IgD-negative memory B cell (primary cell): ENCODE data around the gene CTNNA3. TPM values are rescaled to one million over a fixed set of nuclear protein-coding genes. Genes with fewer than 3 reads are reported as not detected.

Source experiments
- H3K27ac Mint-ChIP-seq, 3 donors: one replicate each; pipeline ENCODE4 v1.8.0; 2020 to 2022; ENCODE audit warnings: mild to moderate bottlenecking in 3 of 3, mixed read lengths in 3 of 3, moderate library complexity in 1 of 3
- H3K27me3 Mint-ChIP-seq: one replicate; pipeline ENCODE4 v1.8.0; 2021; ENCODE audit warnings: mixed read lengths
- H3K36me3 Mint-ChIP-seq: one replicate; pipeline ENCODE4 v1.8.0; 2020; ENCODE audit warnings: mild to moderate bottlenecking, mixed read lengths
- H3K4me1 Mint-ChIP-seq, 3 donors: one replicate each; pipeline ENCODE4 v1.8.0; 2020 to 2022; ENCODE audit warnings: mixed read lengths in 3 of 3, mild to moderate bottlenecking in 1 of 3
- H3K4me3 Mint-ChIP-seq, 4 donors: one replicate each; pipeline ENCODE4 v1.8.0; 2020 to 2022; ENCODE audit warnings: mild to moderate bottlenecking in 4 of 4, mixed read lengths in 4 of 4, moderate library complexity in 3 of 4
- H3K9me3 Mint-ChIP-seq, 3 donors: one replicate each; pipeline ENCODE4 v1.8.0; 2020 to 2021; ENCODE audit warnings: mixed read lengths in 3 of 3, mild to moderate bottlenecking in 1 of 3
- polyA plus RNA-seq: library from polyadenylated mRNA; unstranded; fragments of 300-500 nt; fragmentation: Illumina TruSeq; gene quantifications from one replicate; pipeline ENCODE4 v1.2.3, GENCODE V29; 2021

The CTNNA3 gene
- polyA plus RNA-seq, 1 donor from 2014 or later: 1.0 TPM

DNA sequence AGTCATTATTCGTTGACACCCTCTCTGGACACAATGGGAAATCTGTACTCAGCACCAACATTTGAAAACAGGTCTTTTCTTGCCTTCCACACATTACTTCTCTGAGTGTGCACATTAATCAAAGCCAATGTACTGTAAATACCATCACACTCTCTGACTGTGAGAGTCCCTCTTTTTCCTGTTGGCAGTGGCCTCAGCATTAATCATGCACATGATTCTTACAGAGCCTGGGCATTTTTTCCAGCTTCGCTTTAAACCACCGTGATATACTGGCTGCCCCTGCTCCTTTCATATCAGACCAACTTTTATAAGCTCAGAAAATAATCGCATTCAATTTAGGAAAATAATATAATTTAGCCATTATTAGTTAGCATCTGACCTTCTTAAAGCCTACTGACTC lies 1689.6 kb downstream of the CTNNA3 start:
- Mint-ChIP-seq H3K9me3 (peaks cover 0 to 4% (median 0%) of the 10 kb centered on the region in 3 donors), H3K27me3 (no peaks in the 10 kb centered on the region), H3K27ac (no peak overlapping the region), H3K4me3 (no peak overlapping the region), H3K4me1 (no peaks in the 10 kb centered on the region), H3K36me3 (no peaks in the 10 kb centered on the region)

DNA sequence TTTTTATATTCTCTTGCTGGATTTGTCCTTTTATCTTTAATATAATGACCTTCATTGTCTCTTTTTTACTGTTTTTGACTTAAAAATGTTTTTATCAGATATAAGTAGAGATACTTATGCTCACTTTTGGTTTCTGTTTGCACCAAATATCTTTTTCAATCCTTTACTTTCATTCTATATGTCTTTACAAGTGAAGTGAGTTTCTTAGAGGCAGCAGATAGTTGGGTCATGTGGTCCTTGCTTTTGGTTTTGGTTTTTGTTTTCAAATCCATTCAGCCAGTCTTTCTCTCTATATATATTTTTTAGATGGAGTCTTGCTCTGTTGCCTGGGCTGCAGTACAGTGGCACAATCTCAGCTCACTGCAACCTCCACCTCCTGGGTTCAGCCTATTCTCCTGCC lies 1702.5 kb downstream of the CTNNA3 start:
- Mint-ChIP-seq H3K4me1 (no peaks in the 10 kb centered on the region), H3K27me3 (no peaks in the 10 kb centered on the region), H3K27ac (no peak overlapping the region), H3K4me3 (no peak overlapping the region), H3K36me3 (no peaks in the 10 kb centered on the region), H3K9me3 (peaks cover 6 to 26% (median 9%) of the 10 kb centered on the region in 3 donors)

DNA sequence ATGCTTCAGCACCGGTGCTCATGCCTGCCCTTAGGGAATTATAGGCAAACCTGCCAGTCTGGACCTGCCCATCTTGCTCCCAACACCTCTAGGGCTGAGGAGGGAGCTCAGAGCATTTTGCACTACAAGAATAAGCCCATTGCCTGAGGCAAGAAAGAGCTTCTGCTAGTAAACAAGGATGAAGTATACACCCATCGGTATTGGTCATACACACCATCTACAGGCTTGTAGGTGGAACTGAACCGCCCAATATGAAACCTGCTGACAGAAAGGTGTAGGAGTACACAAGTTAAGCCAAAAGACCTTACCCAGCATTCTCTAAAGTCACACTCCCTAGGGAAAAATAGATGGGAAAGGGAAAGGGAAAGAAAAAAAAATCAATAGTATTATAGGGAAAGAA lies 1727.1 kb downstream of the CTNNA3 start:
- Mint-ChIP-seq H3K27me3 (no peaks in the 10 kb centered on the region), H3K27ac (no peak overlapping the region), H3K4me1 (no peaks in the 10 kb centered on the region), H3K4me3 (no peak overlapping the region), H3K9me3 (peaks cover 0 to 6% (median 4%) of the 10 kb centered on the region in 3 donors), H3K36me3 (no peaks in the 10 kb centered on the region)

DNA sequence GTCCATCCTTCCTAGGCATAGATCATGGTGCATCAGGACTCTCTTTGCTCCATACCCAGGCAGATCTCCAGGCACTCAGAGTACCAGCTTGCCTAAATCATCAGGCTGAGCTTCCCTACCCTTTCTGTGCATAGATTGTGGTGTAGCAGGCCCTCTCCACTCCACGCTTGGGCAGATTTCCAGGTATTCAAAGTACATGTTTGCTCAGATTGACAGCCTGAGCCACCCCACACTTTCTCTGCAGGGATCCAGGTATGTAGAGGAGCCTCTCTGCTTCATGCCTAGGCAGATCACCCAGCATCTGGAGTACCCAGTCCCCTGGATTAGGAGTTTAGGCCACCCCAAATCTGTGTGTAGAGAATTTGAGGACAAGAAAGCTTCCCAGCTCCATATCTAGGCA lies 1727.6 kb downstream of the CTNNA3 start:
- no peak overlapping the region for H3K4me3 Mint-ChIP-seq

DNA sequence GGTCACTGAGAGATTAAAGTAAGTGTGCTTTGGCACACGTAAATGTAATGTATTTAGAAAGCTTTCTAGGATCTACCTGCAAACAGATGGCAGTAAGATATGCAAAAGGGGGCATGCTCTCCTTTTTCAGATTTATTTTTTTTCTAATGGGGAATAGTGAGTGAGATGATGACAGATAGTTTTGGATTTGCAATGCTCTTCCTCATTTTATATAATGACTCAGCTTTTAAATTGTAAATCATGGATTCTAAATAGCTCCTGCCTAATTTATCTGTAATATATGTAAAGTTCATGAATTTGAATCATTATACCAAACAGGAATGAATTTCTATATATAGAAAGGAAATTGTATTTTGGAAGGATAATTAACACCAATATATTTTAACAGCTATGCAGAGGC lies 1731.8 kb downstream of the CTNNA3 start:
- H3K9me3 Mint-ChIP-seq: peaks cover 0 to 3% (median 2%) of the 10 kb centered on the region in 3 donors
- H3K4me3 Mint-ChIP-seq: no peak overlapping the region
- H3K27me3 Mint-ChIP-seq: no peaks in the 10 kb centered on the region
- no peaks in the 10 kb centered on the region for H3K36me3 Mint-ChIP-seq
- no peaks in the 10 kb centered on the region for H3K4me1 Mint-ChIP-seq
- no peak overlapping the region for H3K27ac Mint-ChIP-seq

More for the DNA sequence above, 1727.6 kb downstream of the CTNNA3 start:
- no peak overlapping the region for H3K27ac Mint-ChIP-seq
- H3K27me3 Mint-ChIP-seq: no peaks in the 10 kb centered on the region
- H3K9me3 Mint-ChIP-seq: peaks cover 0 to 5% (median 3%) of the 10 kb centered on the region in 3 donors
- no peaks in the 10 kb centered on the region for H3K4me1 Mint-ChIP-seq
- H3K36me3 Mint-ChIP-seq: no peaks in the 10 kb centered on the region

DNA sequence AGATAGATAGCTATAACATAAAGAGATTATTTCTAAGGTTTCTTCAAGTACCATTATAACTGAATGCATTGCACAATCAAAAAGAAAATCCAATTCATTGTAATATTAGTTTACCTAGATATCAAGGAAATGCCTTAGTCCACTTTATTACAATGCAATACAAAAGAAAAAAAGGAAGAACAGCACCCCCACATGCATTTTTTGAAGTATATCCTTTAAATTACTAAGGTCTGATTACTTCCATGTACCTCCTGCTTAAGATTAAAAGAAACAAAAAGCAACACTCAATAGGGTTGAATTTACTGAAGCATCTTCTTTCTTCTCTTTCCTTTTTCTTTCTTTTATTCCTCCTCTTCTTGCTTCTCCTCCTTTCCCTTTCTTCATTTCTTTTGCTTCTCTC lies 1743.9 kb downstream of the CTNNA3 start:
- Mint-ChIP-seq H3K9me3 (peaks cover 0 to 7% (median 3%) of the 10 kb centered on the region in 3 donors), H3K27me3 (no peaks in the 10 kb centered on the region), H3K36me3 (no peaks in the 10 kb centered on the region), H3K4me1 (no peaks in the 10 kb centered on the region), H3K4me3 (no peak overlapping the region), H3K27ac (no peak overlapping the region)

DNA sequence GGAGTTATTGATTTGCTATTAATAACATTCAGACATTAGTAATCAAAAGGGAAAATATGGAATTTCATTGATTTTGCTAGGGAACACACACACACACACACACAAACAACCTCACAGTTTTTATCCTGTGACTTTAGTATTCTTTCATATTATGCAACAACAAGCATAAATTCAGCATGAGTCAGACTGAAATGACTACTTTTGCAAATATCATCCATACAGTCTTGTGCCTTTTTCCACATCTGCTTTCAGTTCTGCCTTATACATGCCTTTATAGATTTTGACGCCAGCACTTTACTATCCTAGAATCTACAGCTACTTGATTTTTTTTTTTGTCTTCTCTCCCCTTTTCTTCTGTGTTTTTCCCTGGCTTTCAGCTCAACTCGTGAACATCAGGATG lies 1745.9 kb downstream of the CTNNA3 start:
- H3K4me3 Mint-ChIP-seq: no peak overlapping the region
- no peaks in the 10 kb centered on the region for H3K36me3 Mint-ChIP-seq
- no peak overlapping the region for H3K27ac Mint-ChIP-seq
- no peaks in the 10 kb centered on the region for H3K27me3 Mint-ChIP-seq
- H3K9me3 Mint-ChIP-seq: peaks cover 0 to 9% (median 3%) of the 10 kb centered on the region in 3 donors
- H3K4me1 Mint-ChIP-seq: no peaks in the 10 kb centered on the region

DNA sequence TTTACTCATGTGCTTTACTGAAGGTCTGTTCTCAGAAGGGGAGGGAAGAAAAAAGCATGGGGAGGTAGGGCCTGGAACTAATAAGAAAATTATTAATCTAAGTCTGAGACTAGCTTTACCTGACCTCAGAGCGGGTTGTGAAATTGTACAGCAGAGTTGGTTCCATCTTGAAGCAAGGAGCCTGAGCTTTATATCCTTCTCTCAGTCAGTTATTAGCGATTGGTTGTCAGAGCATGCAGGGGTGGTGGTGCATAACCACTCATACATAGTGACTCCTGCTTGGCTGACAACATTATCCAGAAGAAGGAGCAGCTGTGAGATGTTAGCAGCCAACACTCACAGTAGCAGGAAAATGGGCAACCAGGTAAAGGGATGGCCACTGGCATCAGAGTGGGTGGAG lies 1746.5 kb downstream of the CTNNA3 start:
- Mint-ChIP-seq H3K27me3 (no peaks in the 10 kb centered on the region), H3K27ac (no peak overlapping the region), H3K4me3 (no peak overlapping the region), H3K9me3 (peaks cover 0 to 7% (median 3%) of the 10 kb centered on the region in 3 donors), H3K36me3 (no peaks in the 10 kb centered on the region), H3K4me1 (no peaks in the 10 kb centered on the region)

DNA sequence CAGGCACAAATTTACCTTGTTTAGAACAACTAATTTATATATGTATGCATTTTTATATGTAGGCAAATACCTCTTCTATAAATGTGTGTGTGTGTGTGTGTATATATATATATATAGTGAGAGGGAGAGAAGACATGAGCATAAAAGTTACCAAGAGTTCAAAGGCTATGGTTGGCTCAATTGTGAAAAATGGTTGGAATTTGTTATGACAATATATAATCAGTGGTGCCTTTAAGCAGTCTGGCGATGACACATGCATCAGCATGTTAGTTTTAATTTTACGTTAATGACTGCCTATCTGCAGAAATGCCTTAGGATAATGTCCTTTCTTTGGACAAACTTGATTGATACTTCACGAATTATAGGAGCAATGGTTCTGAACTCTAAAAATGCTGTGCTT lies 1750.9 kb downstream of the CTNNA3 start:
- H3K4me3 Mint-ChIP-seq: no peak overlapping the region
- no peaks in the 10 kb centered on the region for H3K4me1 Mint-ChIP-seq
- H3K27me3 Mint-ChIP-seq: no peaks in the 10 kb centered on the region
- H3K27ac Mint-ChIP-seq: no peak overlapping the region
- H3K9me3 Mint-ChIP-seq: peaks cover 0 to 11% (median 1%) of the 10 kb centered on the region in 3 donors
- no peaks in the 10 kb centered on the region for H3K36me3 Mint-ChIP-seq

DNA sequence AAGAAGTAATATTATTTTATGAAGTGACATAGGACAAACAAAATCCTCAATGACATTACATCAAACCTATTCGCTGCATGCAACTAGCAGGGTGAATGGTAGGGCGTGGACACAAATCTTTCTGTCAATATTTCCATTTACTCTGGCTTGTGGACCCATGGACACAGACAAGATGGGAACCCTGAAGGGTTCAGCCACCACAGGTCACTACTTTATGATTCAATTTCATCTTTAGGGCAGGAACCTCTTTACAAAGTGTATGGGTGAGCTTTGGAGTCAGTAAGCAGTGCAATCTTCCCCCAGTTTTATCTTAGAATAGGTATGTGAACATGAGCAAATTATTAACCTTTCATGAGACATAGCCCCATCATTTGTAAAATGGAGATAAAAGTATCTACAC lies 1752.5 kb downstream of the CTNNA3 start:
- Mint-ChIP-seq H3K9me3 (peaks cover 0 to 11% (median 1%) of the 10 kb centered on the region in 3 donors), H3K27me3 (no peaks in the 10 kb centered on the region), H3K36me3 (no peaks in the 10 kb centered on the region), H3K4me3 (no peak overlapping the region), H3K27ac (no peak overlapping the region), H3K4me1 (no peaks in the 10 kb centered on the region)

DNA sequence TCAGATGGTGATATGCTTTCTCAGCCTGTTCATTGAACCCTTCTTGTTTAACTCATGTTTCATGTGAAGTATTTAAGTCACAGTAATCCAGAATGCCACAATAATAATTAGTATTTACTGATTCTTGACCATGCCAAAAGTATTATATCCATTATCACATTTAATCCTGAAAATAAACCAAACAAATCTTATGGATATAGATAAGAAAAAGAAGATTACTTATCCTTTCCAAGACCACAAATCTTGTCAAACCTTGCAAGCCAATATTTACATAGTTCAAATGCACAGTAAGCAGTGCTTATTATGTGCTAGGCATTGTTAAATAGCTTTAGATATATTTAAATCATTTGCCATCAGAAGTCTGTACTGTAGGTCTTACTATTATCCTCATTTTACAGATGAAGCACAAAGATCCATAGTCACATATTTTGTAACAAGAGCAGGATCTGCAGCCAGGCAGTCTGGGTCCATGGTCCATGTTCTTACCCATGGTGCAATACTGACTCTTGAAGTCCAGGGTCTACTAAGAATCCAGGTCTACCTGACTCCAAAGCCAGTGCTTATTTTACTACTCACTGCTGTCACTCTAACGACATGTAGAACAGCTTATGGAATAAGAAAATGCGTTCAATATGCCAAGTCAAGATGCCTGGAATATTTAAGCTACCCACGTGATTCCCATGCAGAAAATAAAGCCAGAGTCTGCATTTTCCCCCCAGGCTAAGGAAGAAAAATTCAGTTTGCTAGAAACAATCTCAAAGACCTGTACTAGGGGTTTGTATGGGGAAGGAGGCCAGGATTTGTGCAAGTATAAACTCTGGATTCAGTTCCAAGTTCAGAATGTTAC lies 1755.0 kb downstream of the CTNNA3 start:
- Mint-ChIP-seq H3K4me3 (no peak overlapping the region), H3K27me3 (no peaks in the 10 kb centered on the region), H3K36me3 (no peaks in the 10 kb centered on the region), H3K4me1 (no peaks in the 10 kb centered on the region), H3K27ac (no peak overlapping the region), H3K9me3 (peaks cover 0 to 9% (median 1%) of the 10 kb centered on the region in 3 donors)

DNA sequence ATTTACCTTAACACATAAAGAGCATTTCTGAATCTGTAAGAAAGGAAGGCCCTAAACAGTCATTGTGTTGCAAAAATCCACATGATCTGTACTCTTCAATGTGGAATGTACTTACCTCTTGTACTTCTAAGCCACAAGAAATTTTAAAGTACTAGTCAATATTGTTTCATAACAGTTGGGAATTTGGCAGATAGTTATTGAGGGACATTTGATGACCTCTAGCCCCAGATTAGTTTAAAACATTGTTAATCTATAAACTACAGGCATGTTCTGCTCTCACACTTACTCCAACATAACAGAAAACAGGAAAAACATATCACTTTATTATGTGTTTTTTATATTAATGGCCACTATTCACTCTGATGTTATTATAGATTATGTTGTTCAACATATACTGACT lies 1755.9 kb downstream of the CTNNA3 start:
- H3K27me3 Mint-ChIP-seq: no peaks in the 10 kb centered on the region
- no peak overlapping the region for H3K4me3 Mint-ChIP-seq
- no peak overlapping the region for H3K27ac Mint-ChIP-seq
- H3K36me3 Mint-ChIP-seq: no peaks in the 10 kb centered on the region
- peaks cover 0 to 9% (median 1%) of the 10 kb centered on the region in 3 donors for H3K9me3 Mint-ChIP-seq
- H3K4me1 Mint-ChIP-seq: no peaks in the 10 kb centered on the region

DNA sequence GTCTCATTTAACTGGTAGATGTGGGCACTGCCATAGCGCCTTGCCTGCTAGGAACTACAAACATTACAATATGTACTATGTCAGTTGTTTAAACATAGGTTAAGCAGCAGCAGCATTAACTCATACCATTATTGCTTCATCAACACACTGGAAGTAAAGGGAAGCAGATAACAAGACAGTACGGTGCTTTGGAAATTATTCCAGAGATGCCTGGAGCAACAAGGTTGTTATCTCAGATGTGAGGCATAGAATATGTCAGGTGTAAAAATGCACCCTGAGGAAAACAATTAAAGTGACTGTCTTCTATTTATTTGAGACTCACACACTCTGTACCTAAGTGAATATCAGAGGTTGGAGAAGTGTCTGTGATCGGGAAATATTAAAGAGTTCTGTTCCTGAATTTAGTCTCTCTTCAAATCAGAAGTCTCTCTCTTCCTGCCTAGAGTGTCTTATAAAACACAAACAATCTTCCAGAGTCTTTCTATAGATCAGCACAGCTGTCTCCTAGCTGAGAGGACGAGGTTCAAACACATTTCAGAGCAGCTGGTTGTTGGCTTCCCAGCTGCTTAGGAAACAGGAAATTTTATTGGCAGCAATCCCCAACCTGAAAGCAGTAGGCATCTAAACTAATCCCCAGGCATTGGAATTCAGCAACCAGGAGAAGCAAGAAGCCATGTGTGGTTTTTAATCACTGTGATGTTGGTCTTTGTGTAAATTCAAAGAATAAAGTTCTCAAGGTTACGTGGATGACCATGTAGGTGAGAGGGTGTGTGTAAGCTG lies 1764.5 kb downstream of the CTNNA3 start:
- Mint-ChIP-seq H3K36me3 (no peaks in the 10 kb centered on the region), H3K9me3 (peaks cover 0 to 4% (median 2%) of the 10 kb centered on the region in 3 donors), H3K27ac (no peak overlapping the region), H3K4me3 (no peak overlapping the region), H3K4me1 (no peaks in the 10 kb centered on the region), H3K27me3 (no peaks in the 10 kb centered on the region)

DNA sequence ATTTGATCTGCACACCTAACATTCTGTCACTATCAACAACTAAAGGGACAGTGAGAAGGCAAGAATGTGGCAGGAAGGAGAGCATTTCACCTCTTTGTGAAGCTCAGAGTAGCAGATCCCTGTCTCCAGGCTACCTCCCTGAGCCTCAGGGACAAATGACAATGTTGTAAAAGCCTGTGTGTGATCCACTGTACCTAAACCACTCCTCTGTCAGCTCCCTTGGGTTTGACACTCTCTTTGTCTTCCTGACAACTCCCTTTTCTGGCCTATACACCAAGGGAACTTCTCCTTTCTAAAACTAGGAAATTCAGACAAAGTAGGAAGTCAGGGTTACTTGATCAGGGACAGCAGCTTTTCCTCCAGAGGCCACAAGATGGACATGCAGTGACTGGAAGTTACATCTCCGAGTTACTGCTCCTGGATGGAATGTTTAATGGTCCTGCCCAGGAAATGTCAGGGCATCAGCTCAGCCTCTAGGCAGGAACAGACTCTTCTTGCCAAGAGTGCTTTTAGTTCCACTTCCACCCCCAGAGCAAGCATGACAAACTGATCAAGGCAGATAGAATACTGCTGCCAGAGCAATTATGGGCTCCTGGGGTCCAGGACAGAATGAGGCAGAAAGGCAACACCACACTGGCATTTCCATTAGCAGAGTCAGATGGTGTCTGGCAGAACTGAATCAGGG lies 1784.7 kb downstream of the CTNNA3 start:
- no peak overlapping the region for H3K4me3 Mint-ChIP-seq
- H3K27me3 Mint-ChIP-seq: no peaks in the 10 kb centered on the region
- peaks cover 0 to 6% (median 4%) of the 10 kb centered on the region in 3 donors for H3K9me3 Mint-ChIP-seq
- no peak overlapping the region for H3K27ac Mint-ChIP-seq
- no peaks in the 10 kb centered on the region for H3K4me1 Mint-ChIP-seq
- no peaks in the 10 kb centered on the region for H3K36me3 Mint-ChIP-seq

DNA sequence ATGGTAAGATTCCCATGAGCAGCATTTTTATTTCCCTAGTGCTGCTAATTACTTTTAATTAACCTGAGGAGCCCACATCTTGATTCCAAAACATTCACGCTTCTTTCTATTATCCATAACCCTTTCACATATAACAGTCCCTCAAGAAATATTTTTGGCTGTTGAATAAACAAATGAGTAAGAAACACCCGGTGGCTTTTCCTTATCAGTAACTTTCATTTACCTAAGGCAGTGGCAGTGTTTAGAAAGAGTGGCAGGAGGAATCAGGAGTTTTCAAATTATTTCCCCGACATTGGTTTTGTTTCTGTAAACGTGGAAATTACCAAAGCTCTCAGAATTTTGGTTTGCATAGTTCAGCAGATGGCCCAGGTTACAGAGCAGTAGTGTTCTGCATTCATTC lies 1785.8 kb downstream of the CTNNA3 start:
- Mint-ChIP-seq H3K9me3 (peaks cover 0 to 3% (median 2%) of the 10 kb centered on the region in 3 donors), H3K4me1 (no peaks in the 10 kb centered on the region), H3K27ac (no peak overlapping the region), H3K27me3 (no peaks in the 10 kb centered on the region), H3K36me3 (no peaks in the 10 kb centered on the region), H3K4me3 (no peak overlapping the region)
